Measurements from ENCODE around the gene GRK5.
"Not testable (repeated sequence)": the region's sequence is repeated elsewhere in the genome, so short reads cannot be mapped to it uniquely, and the experiment has no call there.

The GRK5 gene

GRCh38 chr10:119252470-119253151, 45.2 kb downstream of the GRK5 start:
- DNase-seq = no peak

- no peak for DNase-seq
Measured at GRCh38 chr10:119253433-119254174, 46.2 kb downstream of the GRK5 start.

DNA sequence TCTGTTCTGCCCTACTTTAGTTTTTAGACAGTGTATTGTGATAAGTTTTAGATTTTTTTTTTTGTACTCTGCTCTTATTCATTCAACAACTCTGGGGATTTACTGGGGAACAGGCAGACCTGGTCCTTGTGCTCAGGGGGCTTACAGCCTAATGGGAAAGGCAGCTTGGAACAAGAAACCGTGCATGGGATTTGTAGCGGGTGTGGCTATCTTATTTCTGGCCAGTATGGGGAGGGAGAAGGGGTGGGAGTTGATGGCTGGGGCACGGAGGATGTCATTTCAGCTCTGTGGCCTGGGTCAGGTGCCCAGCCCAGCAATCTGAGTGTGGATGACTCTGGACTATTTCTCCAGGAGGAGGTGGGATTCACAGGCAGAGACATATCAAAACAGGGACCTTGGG, 47.0 kb downstream of the GRK5 start:
- DNase-seq = no peak

GRCh38 chr10:119256030-119256429, 48.7 kb downstream of the GRK5 start:
- no peak for DNase-seq

DNA sequence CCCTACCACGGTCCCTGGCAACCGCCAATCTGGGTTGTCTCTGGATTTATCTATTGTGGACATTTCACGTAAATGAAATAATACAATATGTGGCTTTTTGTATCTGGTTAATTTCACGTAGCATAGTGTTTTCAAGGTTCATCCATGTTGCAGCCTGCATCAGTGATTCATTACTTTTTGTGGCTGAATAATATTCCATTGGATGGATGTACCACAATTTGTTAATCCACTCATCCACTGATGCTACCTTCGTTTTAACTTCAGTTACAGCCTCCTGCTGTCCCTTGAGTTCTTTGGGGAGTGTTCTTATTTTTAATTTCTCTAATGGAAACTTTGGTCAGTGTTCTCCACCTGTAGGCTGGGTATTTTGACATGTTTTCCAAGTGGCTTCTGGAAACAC, 49.5 kb downstream of the GRK5 start:
- no peak for DNase-seq

- no peak for DNase-seq
Measured at GRCh38 chr10:119257899-119258419, 50.6 kb downstream of the GRK5 start.

GRCh38 chr10:119259345-119259744, 52.0 kb downstream of the GRK5 start:
- DNase-seq = no peak

GRCh38 chr10:119261016-119261415, 53.6 kb downstream of the GRK5 start:
- not testable (repeated sequence) for DNase-seq

- DNase-seq = no peak
Measured at GRCh38 chr10:119263951-119264617, 56.7 kb downstream of the GRK5 start.

GRCh38 chr10:119265691-119266090, 58.3 kb downstream of the GRK5 start:
- no peak for DNase-seq

GRCh38 chr10:119267384-119267783, 60.0 kb downstream of the GRK5 start:
- no peak for DNase-seq

- no peak for DNase-seq
Measured at GRCh38 chr10:119268428-119268827, 61.1 kb downstream of the GRK5 start.

- no peak for DNase-seq
Measured at GRCh38 chr10:119268871-119269506, 61.6 kb downstream of the GRK5 start.

GRCh38 chr10:119269737-119270136, 62.4 kb downstream of the GRK5 start:
- DNase-seq = no peak

DNA sequence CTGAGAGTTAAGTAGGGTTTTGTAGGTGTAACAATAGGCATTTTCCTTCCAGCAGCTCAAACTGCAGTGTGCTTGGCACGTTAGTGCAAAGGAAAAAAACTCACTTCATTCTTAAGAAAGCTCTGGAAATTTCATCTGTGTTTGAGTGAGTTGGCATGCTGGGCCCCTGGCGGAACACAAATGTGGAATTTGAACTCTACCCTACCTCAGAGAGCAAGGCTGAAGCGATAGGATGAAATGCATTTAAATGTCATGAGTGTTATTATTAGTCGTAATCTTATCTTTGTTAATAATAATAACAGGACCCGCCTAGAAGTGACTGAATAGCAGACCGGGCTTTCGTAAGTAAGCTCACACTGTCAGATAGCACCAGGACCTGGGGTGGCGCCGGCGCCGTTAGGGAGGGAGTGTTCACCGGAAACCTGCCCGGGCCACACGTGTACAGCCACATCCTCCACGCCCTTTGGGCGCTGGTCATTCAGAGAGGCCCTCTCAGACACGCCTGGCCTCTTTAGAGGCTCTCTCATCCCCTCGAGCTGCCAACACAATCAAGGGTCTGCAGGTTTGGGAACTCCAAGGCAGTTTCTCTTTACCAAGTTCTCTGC, 63.5 kb downstream of the GRK5 start:
- no peak for DNase-seq

GRCh38 chr10:119272338-119272734, 65.0 kb downstream of the GRK5 start:
- DNase-seq = not testable (repeated sequence)

DNA sequence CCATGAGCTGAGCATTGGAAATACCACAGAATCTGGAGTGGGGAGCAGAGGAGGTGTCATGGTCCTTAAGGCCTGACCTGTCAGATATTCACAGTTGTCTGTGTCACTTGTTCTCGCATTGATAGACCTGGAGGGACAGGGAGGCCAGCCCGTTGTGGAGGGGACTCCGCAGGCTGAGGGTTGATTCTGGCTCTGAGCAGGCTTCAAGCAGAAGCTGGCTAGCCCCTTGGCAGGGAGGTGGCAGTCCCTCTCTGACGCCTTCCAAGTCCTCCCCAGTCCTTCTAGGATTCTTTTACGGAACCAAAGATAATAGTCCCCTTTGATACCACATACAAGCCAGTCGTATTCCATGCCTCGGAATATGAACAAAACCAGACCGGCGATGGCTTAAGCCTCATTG, 65.4 kb downstream of the GRK5 start:
- DNase-seq = no peak

DNA sequence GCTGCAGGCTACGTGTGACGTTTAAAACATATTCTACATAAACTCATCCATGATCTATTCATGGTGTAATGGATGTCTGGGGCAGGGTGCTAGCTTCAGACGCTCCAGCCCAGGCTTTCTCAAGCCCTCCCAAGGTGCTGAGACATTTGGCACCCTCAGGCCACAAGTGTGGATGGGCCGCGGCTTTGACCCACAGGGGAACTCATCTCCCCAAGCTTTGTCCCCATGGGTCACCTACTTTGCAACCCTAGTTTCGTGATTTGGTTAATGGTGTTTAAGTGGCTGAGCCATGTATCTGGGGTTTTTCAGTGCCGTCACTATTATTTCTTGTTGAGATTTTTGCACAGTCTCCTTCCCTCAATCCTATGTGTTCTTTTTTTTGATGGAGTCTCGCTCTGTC, 66.0 kb downstream of the GRK5 start:
- DNase-seq = no peak

DNA sequence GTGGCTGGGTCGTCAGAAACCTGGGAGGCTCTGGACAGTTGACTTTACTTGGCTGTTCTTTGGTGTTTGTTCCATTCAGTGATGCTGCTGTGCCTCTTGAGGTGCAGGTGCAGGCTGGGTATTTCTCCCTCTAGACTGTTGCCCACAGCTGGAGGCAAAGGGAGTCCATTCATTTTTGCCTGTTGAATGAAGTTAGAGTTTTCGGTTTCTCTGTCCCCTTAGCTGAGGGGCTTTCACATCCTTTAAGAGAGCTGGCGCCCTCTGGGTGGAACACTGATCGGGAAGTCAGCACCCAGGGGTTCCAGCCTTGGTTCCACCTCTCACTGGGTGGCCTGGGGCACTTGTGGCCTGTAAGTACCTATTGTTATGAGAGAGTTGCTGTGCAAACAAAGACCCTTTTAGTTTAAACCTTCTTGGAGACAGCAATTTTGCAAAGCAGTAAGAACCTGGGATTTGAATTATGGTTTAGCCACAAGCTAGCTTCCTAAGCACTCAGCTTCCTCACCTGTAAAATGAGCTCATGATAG, 67.2 kb downstream of the GRK5 start:
- no peak for DNase-seq

DNA sequence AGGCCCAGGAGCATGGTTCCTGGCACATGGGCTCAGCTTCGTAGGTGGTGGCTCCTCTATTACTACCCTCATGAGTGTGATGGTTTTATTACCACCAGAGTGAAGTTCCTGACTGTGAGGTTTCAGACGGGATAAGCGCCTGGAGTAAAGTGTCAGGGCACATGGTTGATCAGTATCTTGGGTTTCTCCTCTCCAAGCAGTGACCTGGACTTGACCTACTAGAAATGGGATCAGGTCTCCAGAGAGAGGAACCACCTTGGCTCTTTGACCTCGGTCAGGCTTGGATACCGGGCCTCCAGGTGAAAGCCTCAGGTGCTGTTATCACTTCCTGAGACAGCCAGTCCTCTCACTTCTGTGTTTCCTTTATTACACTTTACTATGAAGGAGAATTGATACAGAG, 67.7 kb downstream of the GRK5 start:
- no peak for DNase-seq

DNA sequence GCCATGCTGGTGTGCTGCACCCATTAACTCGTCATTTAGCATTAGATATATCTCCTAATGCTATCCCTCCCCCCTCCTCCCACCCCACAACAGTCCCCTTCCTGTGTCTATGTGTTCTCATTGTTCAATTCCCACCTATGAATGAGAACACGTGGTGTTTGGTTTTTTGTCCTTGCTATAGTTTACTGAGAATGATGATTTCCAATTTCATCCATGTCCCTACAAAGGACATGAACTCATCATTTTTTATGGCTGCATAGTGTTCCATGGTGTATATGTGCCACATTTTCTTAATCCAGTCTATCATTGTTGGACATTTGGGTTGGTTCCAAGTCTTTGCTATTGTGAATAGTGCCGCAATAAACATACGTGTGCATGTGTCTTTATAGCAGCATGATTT, 68.8 kb downstream of the GRK5 start:
- DNase-seq = not testable (repeated sequence)

DNA sequence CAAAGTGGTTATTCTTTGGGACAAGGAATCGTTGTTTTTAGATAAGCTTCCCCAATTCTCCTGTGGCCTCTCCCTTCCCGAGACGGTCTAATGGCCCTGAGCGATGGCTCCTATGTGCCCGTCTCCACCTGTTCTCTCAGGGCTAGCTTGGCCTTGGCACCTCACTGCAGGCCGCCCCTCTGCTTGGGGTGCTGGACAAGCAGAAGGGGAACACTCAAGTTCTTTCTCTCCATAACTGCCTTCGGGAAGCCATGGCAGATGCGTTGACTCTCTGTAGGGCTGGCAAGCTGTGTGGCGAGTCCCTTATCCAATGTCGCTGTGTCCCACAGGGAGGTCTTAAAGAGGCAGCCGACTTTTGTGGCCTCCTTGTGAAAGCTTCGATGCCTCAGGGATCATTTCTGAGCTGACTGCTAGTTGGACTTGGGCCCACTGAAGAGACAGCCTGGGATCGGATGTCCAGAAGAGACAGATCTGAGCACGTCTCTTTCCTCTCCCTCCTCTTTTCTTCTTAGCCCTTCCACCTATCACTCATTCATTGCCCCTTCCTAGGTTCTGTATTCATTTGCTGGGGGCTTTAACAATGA, 70.8 kb downstream of the GRK5 start:
- DNase-seq = no peak
